Ishikawa (cell line): ENCODE data around the gene LEO1.

Source experiments
- CEBPB ChIP-seq: IDR thresholded peaks from 2 replicates; pipeline ENCODE4 v1.6.1; 2012
- CREB1 ChIP-seq: IDR thresholded peaks from 2 replicates; pipeline ENCODE4 v1.6.1; 2012; ENCODE audit warnings: low read depth
- EGR1 ChIP-seq: IDR thresholded peaks from 2 replicates; pipeline ENCODE4 v1.6.1; 2012
- EP300 ChIP-seq: IDR thresholded peaks from 2 replicates; pipeline ENCODE4 v1.6.1; 2012; ENCODE audit warnings: borderline replicate concordance
- FOXM1 ChIP-seq: IDR thresholded peaks from 2 replicates; pipeline ENCODE4 v1.6.1; 2012; ENCODE audit warnings: low read depth, borderline replicate concordance
- NFIC ChIP-seq: IDR thresholded peaks from 2 replicates; pipeline ENCODE4 v1.6.1; 2012
- RAD21 ChIP-seq: IDR thresholded peaks from 2 replicates; pipeline ENCODE4 v1.6.1; 2012; ENCODE audit warnings: low read depth
- TAF1 ChIP-seq: IDR thresholded peaks from 2 replicates; pipeline ENCODE4 v1.6.1; 2012; ENCODE audit warnings: low read depth, mild to moderate bottlenecking
- TCF12 ChIP-seq: IDR thresholded peaks from 2 replicates; pipeline ENCODE4 v1.6.1; 2012; ENCODE audit warnings: low read depth
- TEAD4 ChIP-seq: IDR thresholded peaks from 2 replicates; pipeline ENCODE4 v1.6.1; 2012
- USF1 ChIP-seq: IDR thresholded peaks from 2 replicates; pipeline ENCODE4 v1.6.1; 2012
- YY1 ChIP-seq: IDR thresholded peaks from 2 replicates; pipeline ENCODE4 v1.6.1; 2012; ENCODE audit warnings: low read depth
- ZBTB7A ChIP-seq: IDR thresholded peaks from 2 replicates; pipeline ENCODE4 v1.6.1; 2012; ENCODE audit warnings: low read depth
- TF ChIP-seq, protein P1 (sequence below): IDR thresholded peaks from 2 replicates; pipeline ENCODE4 v1.6.1; 2012
- TF ChIP-seq, protein P2 (sequence below): IDR thresholded peaks from 2 replicates; pipeline ENCODE4 v1.6.1; 2012; ENCODE audit warnings: low read depth, mild to moderate bottlenecking

Gene LEO1

GRCh38 chr15:51907136-51907862 is 64.3 kb downstream of the LEO1 start:
- no peak for TF ChIP-seq EP300
- TF ChIP-seq NFIC = no peak
- no peak for TF ChIP-seq CREB1
- TF ChIP-seq FOXM1 = no peak
- no peak for TF ChIP-seq TEAD4

- TF ChIP-seq YY1 (no peak), USF1 (no peak), EGR1 (no peak), RAD21 (no peak), FOXM1 (no peak), CEBPB (no peak), EP300 (no peak), ZBTB7A (no peak), CREB1 (no peak), TAF1 (no peak)
- TF ChIP-seq, protein P1, sequence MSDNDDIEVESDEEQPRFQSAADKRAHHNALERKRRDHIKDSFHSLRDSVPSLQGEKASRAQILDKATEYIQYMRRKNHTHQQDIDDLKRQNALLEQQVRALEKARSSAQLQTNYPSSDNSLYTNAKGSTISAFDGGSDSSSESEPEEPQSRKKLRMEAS = no peak
- TF ChIP-seq, protein P2, sequence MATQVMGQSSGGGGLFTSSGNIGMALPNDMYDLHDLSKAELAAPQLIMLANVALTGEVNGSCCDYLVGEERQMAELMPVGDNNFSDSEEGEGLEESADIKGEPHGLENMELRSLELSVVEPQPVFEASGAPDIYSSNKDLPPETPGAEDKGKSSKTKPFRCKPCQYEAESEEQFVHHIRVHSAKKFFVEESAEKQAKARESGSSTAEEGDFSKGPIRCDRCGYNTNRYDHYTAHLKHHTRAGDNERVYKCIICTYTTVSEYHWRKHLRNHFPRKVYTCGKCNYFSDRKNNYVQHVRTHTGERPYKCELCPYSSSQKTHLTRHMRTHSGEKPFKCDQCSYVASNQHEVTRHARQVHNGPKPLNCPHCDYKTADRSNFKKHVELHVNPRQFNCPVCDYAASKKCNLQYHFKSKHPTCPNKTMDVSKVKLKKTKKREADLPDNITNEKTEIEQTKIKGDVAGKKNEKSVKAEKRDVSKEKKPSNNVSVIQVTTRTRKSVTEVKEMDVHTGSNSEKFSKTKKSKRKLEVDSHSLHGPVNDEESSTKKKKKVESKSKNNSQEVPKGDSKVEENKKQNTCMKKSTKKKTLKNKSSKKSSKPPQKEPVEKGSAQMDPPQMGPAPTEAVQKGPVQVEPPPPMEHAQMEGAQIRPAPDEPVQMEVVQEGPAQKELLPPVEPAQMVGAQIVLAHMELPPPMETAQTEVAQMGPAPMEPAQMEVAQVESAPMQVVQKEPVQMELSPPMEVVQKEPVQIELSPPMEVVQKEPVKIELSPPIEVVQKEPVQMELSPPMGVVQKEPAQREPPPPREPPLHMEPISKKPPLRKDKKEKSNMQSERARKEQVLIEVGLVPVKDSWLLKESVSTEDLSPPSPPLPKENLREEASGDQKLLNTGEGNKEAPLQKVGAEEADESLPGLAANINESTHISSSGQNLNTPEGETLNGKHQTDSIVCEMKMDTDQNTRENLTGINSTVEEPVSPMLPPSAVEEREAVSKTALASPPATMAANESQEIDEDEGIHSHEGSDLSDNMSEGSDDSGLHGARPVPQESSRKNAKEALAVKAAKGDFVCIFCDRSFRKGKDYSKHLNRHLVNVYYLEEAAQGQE = no peak
Observed at GRCh38 chr15:51904931-51905330, 66.6 kb downstream of the LEO1 start.

- TF ChIP-seq FOXM1 = no peak
- no peak for TF ChIP-seq CEBPB
- no peak for TF ChIP-seq TAF1
- TF ChIP-seq TCF12 = no peak
- TF ChIP-seq, protein P1 = no peak
- TF ChIP-seq EGR1 = no peak
- TF ChIP-seq EP300 = no peak
Observed at GRCh38 chr15:51904421-51904820, 67.2 kb downstream of the LEO1 start.

DNA sequence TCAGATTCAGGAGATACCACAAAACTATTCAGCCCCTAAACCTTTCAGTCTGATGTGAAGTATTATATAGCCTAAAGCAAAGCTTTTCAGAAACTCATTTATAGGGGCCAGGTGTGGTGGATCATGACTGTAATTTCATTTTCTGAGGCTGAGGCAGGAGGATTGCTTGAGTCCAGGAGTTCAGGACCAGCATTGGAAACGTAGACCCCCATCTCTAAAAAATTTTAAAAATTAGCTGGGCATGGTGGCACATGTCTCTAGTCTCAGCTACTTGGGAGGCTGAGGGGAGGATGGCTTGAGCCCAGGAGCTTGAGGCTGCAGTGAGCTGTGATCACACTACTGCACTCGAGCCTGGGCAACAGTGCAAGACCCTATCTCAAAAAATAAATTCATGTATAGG is 82.1 kb downstream of the LEO1 start:
- no peak for TF ChIP-seq YY1
- no peak for TF ChIP-seq FOXM1
- no peak for TF ChIP-seq CREB1
- TF ChIP-seq RAD21 = no peak
- TF ChIP-seq USF1 = no peak
- TF ChIP-seq TCF12 = no peak
- no peak for TF ChIP-seq EGR1
- TF ChIP-seq, protein P1 = no peak
- no peak for TF ChIP-seq ZBTB7A
- no peak for TF ChIP-seq NFIC
- TF ChIP-seq CEBPB = no peak
- no peak for TF ChIP-seq EP300
- TF ChIP-seq TEAD4 = no peak

GRCh38 chr15:51888593-51889195 is 82.9 kb downstream of the LEO1 start:
- TF ChIP-seq, protein P1 = no peak
- TF ChIP-seq, protein P2 = no peak
- TF ChIP-seq FOXM1 (no peak), RAD21 (peak; percentile 44; the same call in 1 of the 2 replicates)
